ENCODE measurements around the gene SCGB3A2. TPM values are rescaled to one million over a fixed set of nuclear protein-coding genes. Genes with fewer than 3 reads are reported as not detected.
A peak's percentile ranks its signal among the peaks of the same experiment; 100 is the strongest.

Gene SCGB3A2
- total and polyA plus RNA-seq, 2 experiments from 2014 or later, result 33.6 to 70.6 TPM

GRCh38 chr5:147887026-147887627 lies 8.6 kb downstream of the SCGB3A2 start:
- no peaks in the 10 kb centered on the region for H3K27me3 ChIP-seq
- H3K9me2 ChIP-seq (replicated peaks; ENCODE audit: insufficient read depth), result no peaks in the 10 kb centered on the region
- H3K36me3 ChIP-seq (replicated peaks; ENCODE audit: insufficient read depth, low read depth), result no peaks in the 10 kb centered on the region
- no peak overlapping the region for H3K4me2 ChIP-seq
- 14% methylated on average over 3 of the region's 3 CpGs for WGBS (ENCODE audit: low lambda C conversion rate, missing lambda C conversion rate)
- no peak overlapping the region for H3K27ac ChIP-seq
- H4K20me1 ChIP-seq (ENCODE audit: insufficient read depth, poor library complexity, severe bottlenecking), result no peaks in the 10 kb centered on the region
- H3K4me3 ChIP-seq, result no peak overlapping the region
- no peaks in the 10 kb centered on the region for H3K9me3 ChIP-seq (ENCODE audit: low read depth)
- peaks cover 4% of the 10 kb centered on the region for H3K4me1 ChIP-seq (ENCODE audit: insufficient read depth)
- no peak for TF ChIP-seq EZH2phosphoT487 (IDR thresholded peaks at IDR 0.05; ENCODE audit: low read depth, severe bottlenecking, unreplicated experiment)
- peak; percentile 72 for TF ChIP-seq CTCF (IDR thresholded peaks at IDR 0.05; ENCODE audit: poor library complexity)
- no peak for TF ChIP-seq EZH2 (IDR thresholded peaks at IDR 0.05; ENCODE audit: borderline replicate concordance)
- H3K79me2 ChIP-seq, result no peaks in the 10 kb centered on the region
- H2AFZ ChIP-seq, result no peak overlapping the region
- DNase-seq (ENCODE audit: low spot score), result peak; percentile 55

- no peak for DNase-seq (ENCODE audit: low spot score)
- Histone ChIP-seq H3K27me3 (no peaks in the 10 kb centered on the region), H2AFZ (no peak overlapping the region), H3K79me2 (no peaks in the 10 kb centered on the region), H4K20me1 (ENCODE audit: insufficient read depth, poor library complexity, severe bottlenecking) (no peaks in the 10 kb centered on the region), H3K9me3 (ENCODE audit: low read depth) (no peaks in the 10 kb centered on the region), H3K4me1 (ENCODE audit: insufficient read depth) (peaks cover 1% of the 10 kb centered on the region), H3K27ac (no peak overlapping the region), H3K9me2 (replicated peaks; ENCODE audit: insufficient read depth) (no peaks in the 10 kb centered on the region), H3K36me3 (replicated peaks; ENCODE audit: insufficient read depth, low read depth) (no peaks in the 10 kb centered on the region), H3K4me2 (no peak overlapping the region), H3K4me3 (no peak overlapping the region)
- WGBS (ENCODE audit: low lambda C conversion rate, missing lambda C conversion rate), result 79% methylated on average over 2 of the region's 2 CpGs
- TF ChIP-seq EZH2 (IDR thresholded peaks at IDR 0.05; ENCODE audit: borderline replicate concordance) (no peak), EZH2phosphoT487 (IDR thresholded peaks at IDR 0.05; ENCODE audit: low read depth, severe bottlenecking, unreplicated experiment) (no peak), CTCF (IDR thresholded peaks at IDR 0.05; ENCODE audit: poor library complexity) (no peak)
These were observed 9.4 kb downstream of the SCGB3A2 start for GRCh38 chr5:147887930-147888329.

- Histone ChIP-seq H3K9me3 (ENCODE audit: low read depth) (no peaks in the 10 kb centered on the region), H3K4me3 (no peak overlapping the region), H3K4me2 (no peak overlapping the region), H3K27ac (no peak overlapping the region), H4K20me1 (ENCODE audit: insufficient read depth, poor library complexity, severe bottlenecking) (no peaks in the 10 kb centered on the region), H3K79me2 (no peaks in the 10 kb centered on the region), H2AFZ (no peak overlapping the region), H3K4me1 (ENCODE audit: insufficient read depth) (no peaks in the 10 kb centered on the region), H3K9me2 (replicated peaks; ENCODE audit: insufficient read depth) (no peaks in the 10 kb centered on the region), H3K36me3 (replicated peaks; ENCODE audit: insufficient read depth, low read depth) (no peaks in the 10 kb centered on the region), H3K27me3 (no peaks in the 10 kb centered on the region)
- TF ChIP-seq CTCF (IDR thresholded peaks at IDR 0.05; ENCODE audit: poor library complexity) (no peak), EZH2 (IDR thresholded peaks at IDR 0.05; ENCODE audit: borderline replicate concordance) (no peak), EZH2phosphoT487 (IDR thresholded peaks at IDR 0.05; ENCODE audit: low read depth, severe bottlenecking, unreplicated experiment) (no peak)
- no peak for DNase-seq (ENCODE audit: low spot score)
- 36% methylated on average over 3 of the region's 3 CpGs for WGBS (ENCODE audit: low lambda C conversion rate, missing lambda C conversion rate)
These were observed 14.3 kb downstream of the SCGB3A2 start for GRCh38 chr5:147892696-147893296.

All from hepatocyte (in vitro differentiated cells).